GM23338 (cell line): ENCODE data around the gene SCFD1. TPM values are rescaled to one million over a fixed set of nuclear protein-coding genes. Genes with fewer than 3 reads are reported as not detected.

Source experiments
- ATAC-seq: fragments of 200-7000 bp; cut with Tn5 transposase; 3 replicates; pipeline ENCODE4 v1.9.1; 2020
- DNase-seq: peaks from one replicate; pipeline ENCODE4 v3.0.0-alpha.2; 2015; ENCODE audit warnings: low spot score
- H2AFZ ChIP-seq: fragments of 200-600 bp; sonication (generic); 2 replicates; pipeline ENCODE4 v1.8.0; 2016; ENCODE audit warnings: antibody characterized with exemption, mild to moderate bottlenecking, moderate library complexity
- H3F3A ChIP-seq: fragments of 200-600 bp; sonication (generic); replicated peaks from 2 replicates; pipeline ENCODE4 v1.8.0; 2017; ENCODE audit warnings: antibody characterized with exemption, mixed run types, low read depth
- H3K27ac ChIP-seq: fragments of 200-600 bp; sonication (generic); 2 replicates; pipeline ENCODE4 v1.6.1; 2016; ENCODE audit warnings: low read depth
- H3K27me3 ChIP-seq: fragments of 200-600 bp; sonication (generic); 2 replicates; pipeline ENCODE4 v1.8.0; 2016; ENCODE audit warnings: mild to moderate bottlenecking, mixed run types, moderate library complexity; ENCODE audit not compliant: insufficient read depth
- H3K36me3 ChIP-seq: fragments of 200-600 bp; sonication (generic); 2 replicates; pipeline ENCODE4 v1.8.0; 2016; ENCODE audit warnings: mild to moderate bottlenecking; ENCODE audit not compliant: insufficient read depth
- H3K4me1 ChIP-seq: fragments of 200-600 bp; sonication (generic); 2 replicates; pipeline ENCODE4 v1.8.0; 2016; ENCODE audit warnings: mild to moderate bottlenecking, moderate library complexity; ENCODE audit not compliant: insufficient read depth
- H3K4me2 ChIP-seq: fragments of 200-600 bp; sonication (generic); 2 replicates; pipeline ENCODE4 v1.7.1; 2017; ENCODE audit warnings: mixed run types
- H3K4me3 ChIP-seq: fragments of 200-600 bp; sonication (generic); 2 replicates; pipeline ENCODE4 v1.6.1; 2016; ENCODE audit warnings: mixed run types
- H3K79me2 ChIP-seq: fragments of 200-600 bp; sonication (generic); replicated peaks from 2 replicates; pipeline ENCODE4 v1.8.0; 2017; ENCODE audit warnings: mild to moderate bottlenecking; ENCODE audit not compliant: insufficient read depth
- H3K9me2 ChIP-seq: fragments of 200-600 bp; sonication (generic); 2 replicates; pipeline ENCODE4 v1.8.0; 2017; ENCODE audit not compliant: insufficient read depth
- H4K20me1 ChIP-seq: fragments of 200-600 bp; sonication (generic); replicated peaks from 2 replicates; pipeline ENCODE4 v1.8.0; 2017; ENCODE audit warnings: mild to moderate bottlenecking; ENCODE audit not compliant: insufficient read depth
- H3K27ac Mint-ChIP-seq: 2 replicates; pipeline ENCODE4 v1.8.0; 2020; ENCODE audit warnings: inconsistent platforms, mild to moderate bottlenecking, moderate library complexity, mixed read lengths
- H3K27me3 Mint-ChIP-seq: 3 replicates; pipeline ENCODE4 v1.8.0; 2022; ENCODE audit warnings: low read depth, mild to moderate bottlenecking, moderate library complexity, mixed read lengths, inconsistent platforms; ENCODE audit not compliant: insufficient read depth, poor library complexity
- H3K36me3 Mint-ChIP-seq: 3 replicates; pipeline ENCODE4 v1.8.0; 2021; ENCODE audit warnings: low read depth, mild to moderate bottlenecking, inconsistent platforms, moderate library complexity, mixed read lengths
- H3K4me1 Mint-ChIP-seq: 3 replicates; pipeline ENCODE4 v1.8.0; 2020; ENCODE audit warnings: mild to moderate bottlenecking, inconsistent platforms, mixed read lengths
- H3K4me3 Mint-ChIP-seq: 3 replicates; pipeline ENCODE4 v1.8.0; 2021; ENCODE audit warnings: moderate library complexity, mild to moderate bottlenecking, inconsistent platforms, mixed read lengths
- H3K9me3 Mint-ChIP-seq: 3 replicates; pipeline ENCODE4 v1.8.0; 2020; ENCODE audit warnings: moderate library complexity, mild to moderate bottlenecking, inconsistent platforms, mixed read lengths
- CTCF ChIP-seq, 2 experiments: fragments of 200-600 bp in 1 of 2; sonication (generic) in 1 of 2; conservative IDR thresholded peaks; 2 replicates each; pipeline versions ENCODE4 v1.5.1 to v1.6.1; 2016 to 2017; ENCODE audit warnings: antibody characterized with exemption in 2 of 2, low read depth in 2 of 2, mild to moderate bottlenecking in 2 of 2, moderate library complexity in 1 of 2
- ETS1 ChIP-seq: IDR thresholded peaks from 2 replicates; pipeline ENCODE4 v1.6.1; 2016; ENCODE audit warnings: antibody characterized with exemption
- EZH2 ChIP-seq: fragments of 200-600 bp; sonication (generic); IDR thresholded peaks from one replicate; pipeline ENCODE4 v1.8.0; 2017; ENCODE audit warnings: antibody characterized with exemption, mild to moderate bottlenecking, low read depth; ENCODE audit not compliant: unreplicated experiment
- EZH2phosphoT487 ChIP-seq: fragments of 200-600 bp; sonication (generic); IDR thresholded peaks from one replicate; pipeline ENCODE4 v1.8.1; 2018; ENCODE audit warnings: antibody characterized with exemption; ENCODE audit not compliant: unreplicated experiment
- JUNB ChIP-seq: IDR thresholded peaks from one replicate; pipeline ENCODE4 v1.6.1; 2016; ENCODE audit warnings: antibody characterized with exemption; ENCODE audit not compliant: unreplicated experiment
- NANOG ChIP-seq: IDR thresholded peaks from 2 replicates; pipeline ENCODE4 v1.6.1; 2016; ENCODE audit warnings: antibody characterized with exemption, borderline replicate concordance
- POLR2AphosphoS5 ChIP-seq: IDR thresholded peaks from 2 replicates; pipeline ENCODE4 v1.6.1; 2016; ENCODE audit warnings: antibody characterized with exemption, low read depth
- STAT1 ChIP-seq: IDR thresholded peaks from one replicate; pipeline ENCODE4 v1.6.1; 2016; ENCODE audit warnings: antibody characterized with exemption; ENCODE audit not compliant: unreplicated experiment
- polyA plus RNA-seq: library from polyadenylated mRNA; unstranded; fragments of >200 nt; fragmentation: Nextera tagmentation; extraction: Ambion mirVana; gene quantifications from 2 replicates; pipeline ENCODE4 v1.2.1, GENCODE V29; 2016
- total RNA-seq: library from RNA; depleted of rRNA; stranded (reverse); fragments of >200 nt; shearing (Covaris generic); gene quantifications from 2 replicates; pipeline ENCODE4 v1.2.3, GENCODE V29; 2014

Gene SCFD1
- total and polyA plus RNA-seq, 2 experiments from 2014 or later: 77.6 to 110 TPM

- no peak for TF ChIP-seq CTCF (conservative IDR thresholded peaks at IDR 0.05; ENCODE audit: low read depth in 2 of 2)
- no peak for TF ChIP-seq STAT1
- no peak for TF ChIP-seq NANOG
- no peak for TF ChIP-seq JUNB
Measured at GRCh38 chr14:30608533-30609006, 13.5 kb upstream of the SCFD1 start (continued).

DNA sequence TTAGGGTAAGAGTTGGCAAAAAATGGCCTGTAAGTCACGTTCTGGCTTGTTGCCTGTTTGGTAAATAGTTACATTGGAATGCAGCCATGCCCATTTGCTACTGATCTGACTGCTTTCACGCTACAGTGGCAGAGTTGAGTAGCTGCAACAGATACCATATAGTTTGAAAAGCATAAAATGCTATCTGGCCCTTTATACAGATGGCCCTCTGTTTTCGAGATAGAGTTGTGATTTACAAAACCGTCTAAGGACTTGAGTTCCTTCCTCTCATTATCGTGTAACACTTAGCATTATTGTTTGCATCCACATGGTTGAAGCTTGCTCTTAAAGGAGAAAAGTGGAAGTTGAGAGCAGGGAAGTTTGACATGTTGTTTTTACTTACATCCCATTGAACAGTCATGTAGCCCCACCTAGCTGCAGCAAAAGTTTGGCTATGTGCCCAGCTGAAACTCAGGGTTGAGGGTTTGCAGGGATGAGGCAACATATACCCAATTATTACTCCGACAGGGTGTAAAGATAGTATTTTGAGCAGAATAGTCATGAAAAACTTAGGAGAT, 11.3 kb upstream of the SCFD1 start:
- ATAC-seq (no peak), DNase-seq (peak; percentile 18)
- Mint-ChIP-seq H3K4me1 (no peaks in the 10 kb centered on the region), H3K27me3 (no peaks in the 10 kb centered on the region), H3K36me3 (peaks cover 25% of the 10 kb centered on the region; the same call in 2 of the 3 replicates), H3K9me3 (no peaks in the 10 kb centered on the region), H3K4me3 (no peak overlapping the region), H3K27ac (no peak overlapping the region)
- H3F3A ChIP-seq: no peaks in the 10 kb centered on the region
- peaks cover 37% of the 10 kb centered on the region; the same call in 1 of the 2 replicates for H3K36me3 ChIP-seq
- no peaks in the 10 kb centered on the region for H4K20me1 ChIP-seq
- no peaks in the 10 kb centered on the region for H3K9me2 ChIP-seq
- no peaks in the 10 kb centered on the region for H3K79me2 ChIP-seq
- H3K4me3 ChIP-seq: no peak overlapping the region
- H3K27ac ChIP-seq: no peak overlapping the region
- H3K4me1 ChIP-seq: no peaks in the 10 kb centered on the region
- H3K27me3 ChIP-seq: no peaks in the 10 kb centered on the region
- TF ChIP-seq EZH2: no peak
- peak; percentile 38 to 53; a peak in 3 of 4 replicates for TF ChIP-seq CTCF (conservative IDR thresholded peaks at IDR 0.05; ENCODE audit: low read depth in 2 of 2)
- H3K4me2 ChIP-seq: no peak overlapping the region
- no peak overlapping the region for H2AFZ ChIP-seq

- Mint-ChIP-seq H3K27ac (no peak overlapping the region), H3K36me3 (peaks cover 26% of the 10 kb centered on the region; the same call in 2 of the 3 replicates), H3K4me1 (no peaks in the 10 kb centered on the region), H3K27me3 (no peaks in the 10 kb centered on the region), H3K9me3 (no peaks in the 10 kb centered on the region), H3K4me3 (no peak overlapping the region)
- H3K27me3 ChIP-seq: no peaks in the 10 kb centered on the region
- no peaks in the 10 kb centered on the region for H3K4me1 ChIP-seq
- no peak overlapping the region for H2AFZ ChIP-seq
- no peak overlapping the region for H3K4me2 ChIP-seq
- H3K36me3 ChIP-seq: peaks cover 30% of the 10 kb centered on the region; the same call in 1 of the 2 replicates
- H3K9me2 ChIP-seq: no peaks in the 10 kb centered on the region
- no peak overlapping the region for H3K4me3 ChIP-seq
- H3F3A ChIP-seq: no peaks in the 10 kb centered on the region
- DNase-seq: no peak
- H3K27ac ChIP-seq: no peak overlapping the region
- no peaks in the 10 kb centered on the region for H3K79me2 ChIP-seq
- no peaks in the 10 kb centered on the region; the same call in 1 of the 2 replicates for H4K20me1 ChIP-seq
- no peak for ATAC-seq
- no peak for TF ChIP-seq EZH2phosphoT487
- TF ChIP-seq JUNB: no peak
- no peak for TF ChIP-seq NANOG
- TF ChIP-seq ETS1: no peak
- no peak for TF ChIP-seq CTCF (conservative IDR thresholded peaks at IDR 0.05; ENCODE audit: low read depth in 2 of 2)
- TF ChIP-seq POLR2AphosphoS5: no peak
Measured at GRCh38 chr14:30614155-30614554, 8.0 kb upstream of the SCFD1 start.
